ENCODE measurements around the gene SLK. TPM values are rescaled to one million over a fixed set of nuclear protein-coding genes. Genes with fewer than 3 reads are reported as not detected.
A peak's percentile ranks its signal among the peaks of the same experiment; 100 is the strongest.

Gene SLK
- total and polyA plus RNA-seq, 5 donors = 12.7 to 40.5 (median 35.3) TPM

- Histone ChIP-seq H3K27me3 (ENCODE audit: control insufficient read depth, insufficient read depth) (no peaks in the 10 kb centered on the region), H3K4me1 (ENCODE audit: control insufficient read depth, insufficient read depth, low read length) (no peaks in the 10 kb centered on the region), H3K9me3 (ENCODE audit: control insufficient read depth, low read length) (no peaks in the 10 kb centered on the region), H3K4me3 (ENCODE audit: low read length) (no peak overlapping the region), H3K27ac (ENCODE audit: low read length) (no peak overlapping the region)
- intact Hi-C loops (cut with DNase I) = no loop called here
- DNase-seq (no peak), ATAC-seq (no peak)
- WGBS = 79% methylated on average over 1 of the region's 1 CpG
These were observed 49.7 kb downstream of the SLK start for GRCh38 chr10:104016661-104017060.

- H3K27ac ChIP-seq (ENCODE audit: low read length) = no peak overlapping the region
- no peak for DNase-seq
- ATAC-seq = no peak
- no peak overlapping the region for H3K4me3 ChIP-seq (ENCODE audit: low read length)
- no peaks in the 10 kb centered on the region for H3K9me3 ChIP-seq (ENCODE audit: control insufficient read depth, low read length)
- H3K4me1 ChIP-seq (ENCODE audit: control insufficient read depth, insufficient read depth, low read length) = no peaks in the 10 kb centered on the region
- no peaks in the 10 kb centered on the region for H3K27me3 ChIP-seq (ENCODE audit: control insufficient read depth, insufficient read depth)
- intact Hi-C loops (cut with DNase I) = no loop called here
- 92% methylated on average over 6 of the region's 6 CpGs for WGBS
These were observed 51.5 kb downstream of the SLK start for GRCh38 chr10:104018471-104018870.

- H3K27ac ChIP-seq (ENCODE audit: low read length) = no peak overlapping the region
- H3K9me3 ChIP-seq (ENCODE audit: control insufficient read depth, low read length) = no peaks in the 10 kb centered on the region
- H3K4me1 ChIP-seq (ENCODE audit: control insufficient read depth, insufficient read depth, low read length) = peaks cover 2% of the 10 kb centered on the region
- intact Hi-C loops (cut with DNase I) = no loop called here
- DNase-seq = no peak
- WGBS = 93% methylated on average over 1 of the region's 1 CpG
- H3K27me3 ChIP-seq (ENCODE audit: control insufficient read depth, insufficient read depth) = no peaks in the 10 kb centered on the region
- ATAC-seq = no peak
- no peak overlapping the region for H3K4me3 ChIP-seq (ENCODE audit: low read length)
These were observed 53.1 kb downstream of the SLK start for GRCh38 chr10:104020020-104020419.

GRCh38 chr10:104021246-104021645, 54.3 kb downstream of the SLK start:
- no peak for ATAC-seq
- intact Hi-C loops (cut with DNase I) = no loop called here
- DNase-seq = no peak
- Histone ChIP-seq H3K4me1 (ENCODE audit: control insufficient read depth, insufficient read depth, low read length) (peaks cover 4% of the 10 kb centered on the region), H3K9me3 (ENCODE audit: control insufficient read depth, low read length) (no peaks in the 10 kb centered on the region), H3K27me3 (ENCODE audit: control insufficient read depth, insufficient read depth) (no peaks in the 10 kb centered on the region), H3K4me3 (ENCODE audit: low read length) (no peak overlapping the region), H3K27ac (ENCODE audit: low read length) (no peak overlapping the region)
- WGBS = 94% methylated on average over 1 of the region's 1 CpG

GRCh38 chr10:104022026-104022425, 55.1 kb downstream of the SLK start:
- ATAC-seq (no peak), DNase-seq (no peak)
- Histone ChIP-seq H3K4me1 (ENCODE audit: control insufficient read depth, insufficient read depth, low read length) (peaks cover 4% of the 10 kb centered on the region), H3K4me3 (ENCODE audit: low read length) (no peak overlapping the region), H3K9me3 (ENCODE audit: control insufficient read depth, low read length) (no peaks in the 10 kb centered on the region), H3K27me3 (ENCODE audit: control insufficient read depth, insufficient read depth) (no peaks in the 10 kb centered on the region), H3K27ac (ENCODE audit: low read length) (no peak overlapping the region)
- intact Hi-C loops (cut with DNase I) = no loop called here
- WGBS = 82% methylated on average over 5 of the region's 5 CpGs

- H3K27ac ChIP-seq (ENCODE audit: low read length) = no peak overlapping the region
- H3K4me1 ChIP-seq (ENCODE audit: control insufficient read depth, insufficient read depth, low read length) = peaks cover 6% of the 10 kb centered on the region
- intact Hi-C loops (cut with DNase I) = no loop called here
- WGBS = 57% methylated on average over 5 of the region's 5 CpGs
- H3K27me3 ChIP-seq (ENCODE audit: control insufficient read depth, insufficient read depth) = no peaks in the 10 kb centered on the region
- no peaks in the 10 kb centered on the region for H3K9me3 ChIP-seq (ENCODE audit: control insufficient read depth, low read length)
- DNase-seq = no peak
- ATAC-seq = no peak
- no peak overlapping the region for H3K4me3 ChIP-seq (ENCODE audit: low read length)
These were observed 58.6 kb downstream of the SLK start for GRCh38 chr10:104025524-104025923.

- no peaks in the 10 kb centered on the region for H3K9me3 ChIP-seq (ENCODE audit: control insufficient read depth, low read length)
- peaks cover 6% of the 10 kb centered on the region for H3K4me1 ChIP-seq (ENCODE audit: control insufficient read depth, insufficient read depth, low read length)
- DNase-seq = no peak
- no peak overlapping the region for H3K27ac ChIP-seq (ENCODE audit: low read length)
- 67% methylated on average over 2 of the region's 2 CpGs for WGBS
- ATAC-seq = no peak
- no peaks in the 10 kb centered on the region for H3K27me3 ChIP-seq (ENCODE audit: control insufficient read depth, insufficient read depth)
- no peak overlapping the region for H3K4me3 ChIP-seq (ENCODE audit: low read length)
- intact Hi-C loops (cut with DNase I) = no loop called here
These were observed 59.8 kb downstream of the SLK start for GRCh38 chr10:104026762-104027161.

GRCh38 chr10:104028146-104028545, 61.2 kb downstream of the SLK start:
- peak; percentile 77 to 88 for ATAC-seq
- Histone ChIP-seq H3K27me3 (ENCODE audit: control insufficient read depth, insufficient read depth) (no peaks in the 10 kb centered on the region), H3K27ac (ENCODE audit: low read length) (no peak overlapping the region), H3K9me3 (ENCODE audit: control insufficient read depth, low read length) (no peaks in the 10 kb centered on the region), H3K4me1 (ENCODE audit: control insufficient read depth, insufficient read depth, low read length) (peaks cover 6% of the 10 kb centered on the region), H3K4me3 (ENCODE audit: low read length) (no peak overlapping the region)
- intact Hi-C loops (cut with DNase I) = no loop called here
- DNase-seq = no peak
- WGBS = 67% methylated on average over 6 of the region's 6 CpGs

GRCh38 chr10:104028823-104029520, 62.0 kb downstream of the SLK start:
- DNase-seq (no peak), ATAC-seq (peak; percentile 4 to 30)
- intact Hi-C loops (cut with DNase I) = no loop called here
- Histone ChIP-seq H3K27me3 (ENCODE audit: control insufficient read depth, insufficient read depth) (no peaks in the 10 kb centered on the region), H3K4me3 (ENCODE audit: low read length) (no peak overlapping the region), H3K9me3 (ENCODE audit: control insufficient read depth, low read length) (no peaks in the 10 kb centered on the region), H3K27ac (ENCODE audit: low read length) (peak overlapping the region; percentile 81), H3K4me1 (ENCODE audit: control insufficient read depth, insufficient read depth, low read length) (peaks cover 6% of the 10 kb centered on the region)
- 39% methylated on average over 4 of the region's 4 CpGs for WGBS

- ATAC-seq = peak; percentile 70 to 73
- DNase-seq = peak; percentile 89 to 93 (median 92)
- WGBS = 27% methylated on average over 6 of the region's 6 CpGs
- no peaks in the 10 kb centered on the region for H3K9me3 ChIP-seq (ENCODE audit: control insufficient read depth, low read length)
- H3K4me3 ChIP-seq (ENCODE audit: low read length) = no peak overlapping the region
- H3K27me3 ChIP-seq (ENCODE audit: control insufficient read depth, insufficient read depth) = no peaks in the 10 kb centered on the region
- H3K4me1 ChIP-seq (ENCODE audit: control insufficient read depth, insufficient read depth, low read length) = peaks cover 3% of the 10 kb centered on the region
- intact Hi-C loops (cut with DNase I) = no loop called here
- peak overlapping the region; percentile 81 for H3K27ac ChIP-seq (ENCODE audit: low read length)
These were observed 62.6 kb downstream of the SLK start for GRCh38 chr10:104029521-104029860.

GRCh38 chr10:104031631-104032030, 64.7 kb downstream of the SLK start:
- no peak for DNase-seq
- Histone ChIP-seq H3K27me3 (ENCODE audit: control insufficient read depth, insufficient read depth) (no peaks in the 10 kb centered on the region), H3K9me3 (ENCODE audit: control insufficient read depth, low read length) (no peaks in the 10 kb centered on the region), H3K4me3 (ENCODE audit: low read length) (no peak overlapping the region), H3K27ac (ENCODE audit: low read length) (no peak overlapping the region), H3K4me1 (ENCODE audit: control insufficient read depth, insufficient read depth, low read length) (peaks cover 2% of the 10 kb centered on the region)
- ATAC-seq = no peak
- intact Hi-C loops (cut with DNase I) = no loop called here
- 75% methylated on average over 2 of the region's 2 CpGs for WGBS
